GM19035 (cell line): Measurements from ENCODE around the gene IDE.
"Not testable (repeated sequence)": the region's sequence is repeated elsewhere in the genome, so short reads cannot be mapped to it uniquely, and the experiment has no call there.

Source experiments
- ATAC-seq: cut with Tn5 transposase; IDR thresholded peaks from one replicate; pipeline ENCODE4 v1.9.1; 2021; ENCODE audit not compliant: unreplicated experiment

Gene IDE

DNA sequence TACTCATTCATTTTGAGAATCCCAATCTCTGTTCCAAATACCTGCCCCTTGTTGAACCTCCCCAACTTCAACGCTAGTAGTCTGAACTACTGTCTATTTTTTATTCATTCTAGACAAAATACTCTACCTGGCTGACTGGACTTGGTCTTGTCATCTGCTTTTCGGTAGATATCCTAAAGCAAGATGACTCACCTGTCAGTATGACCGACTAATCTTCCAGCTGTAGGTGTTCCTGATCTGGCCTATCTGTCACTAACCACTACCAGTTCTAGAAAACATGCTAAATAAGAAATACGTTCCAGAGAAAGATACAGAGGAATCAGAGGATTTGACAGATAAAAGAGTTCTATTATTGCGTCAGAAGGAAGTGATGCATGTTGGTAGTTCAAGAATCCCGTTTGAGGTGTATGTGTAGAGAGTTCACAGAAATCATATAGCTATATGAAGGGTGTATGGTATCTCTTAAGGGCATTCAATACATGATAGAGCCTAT, 81.1 kb downstream of the IDE start:
- no peak for ATAC-seq

DNA sequence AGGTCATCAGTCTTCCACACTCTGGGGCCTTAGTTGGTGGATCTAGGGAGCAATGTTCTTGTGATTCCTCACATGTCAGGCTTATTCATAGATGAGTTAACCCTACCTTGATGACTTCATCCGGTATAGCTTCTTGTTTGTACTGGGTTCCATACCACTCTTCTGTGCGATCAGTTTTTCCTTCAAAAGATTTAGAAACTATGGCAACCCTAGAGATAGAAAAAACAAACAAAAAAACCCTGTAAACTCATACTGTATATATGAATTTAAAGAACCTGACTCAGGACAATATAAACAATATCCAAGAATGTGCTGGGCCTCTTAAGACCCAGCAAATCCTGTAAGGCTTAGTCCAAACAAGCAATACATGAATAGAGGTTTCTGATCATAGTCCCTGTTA, 83.5 kb downstream of the IDE start:
- no peak for ATAC-seq

DNA sequence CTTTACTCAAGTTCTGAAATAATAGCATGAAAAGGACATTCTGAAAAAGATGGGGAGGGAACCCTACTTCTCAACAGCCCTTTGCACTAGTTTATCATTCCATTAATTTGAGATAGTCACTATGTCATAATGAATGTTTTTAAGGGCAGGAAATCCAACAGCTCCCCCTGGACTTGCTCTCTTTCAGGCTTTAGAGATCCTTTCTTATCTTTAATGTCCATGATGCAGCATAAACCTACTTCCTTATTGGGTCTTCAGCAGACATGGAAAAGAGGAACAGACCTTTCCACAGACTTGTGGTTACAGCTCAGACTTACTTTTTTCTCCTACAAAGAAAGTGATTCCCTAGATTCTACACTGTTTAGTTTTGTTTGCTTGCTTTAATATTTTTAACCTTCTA, 87.3 kb downstream of the IDE start:
- ATAC-seq = no peak

DNA sequence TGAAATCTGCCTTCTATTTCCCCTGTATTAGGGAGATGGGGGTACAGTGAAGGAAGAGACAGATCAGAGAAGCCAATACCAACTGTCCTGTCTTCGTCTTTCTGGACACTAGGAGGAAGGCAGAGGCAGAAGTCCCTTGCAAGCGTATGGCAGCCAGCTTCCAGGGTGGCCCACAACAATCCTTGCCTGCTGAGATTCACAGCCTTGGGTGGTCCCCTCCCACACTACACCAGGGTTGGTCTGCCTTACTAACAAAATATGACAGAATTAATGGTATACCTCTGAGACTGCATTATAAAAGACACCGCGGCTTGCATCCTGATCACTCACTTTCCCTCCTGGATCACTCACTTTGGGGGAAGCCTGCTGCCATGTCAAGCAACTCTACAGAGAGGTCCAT, 90.4 kb downstream of the IDE start:
- ATAC-seq = no peak

DNA sequence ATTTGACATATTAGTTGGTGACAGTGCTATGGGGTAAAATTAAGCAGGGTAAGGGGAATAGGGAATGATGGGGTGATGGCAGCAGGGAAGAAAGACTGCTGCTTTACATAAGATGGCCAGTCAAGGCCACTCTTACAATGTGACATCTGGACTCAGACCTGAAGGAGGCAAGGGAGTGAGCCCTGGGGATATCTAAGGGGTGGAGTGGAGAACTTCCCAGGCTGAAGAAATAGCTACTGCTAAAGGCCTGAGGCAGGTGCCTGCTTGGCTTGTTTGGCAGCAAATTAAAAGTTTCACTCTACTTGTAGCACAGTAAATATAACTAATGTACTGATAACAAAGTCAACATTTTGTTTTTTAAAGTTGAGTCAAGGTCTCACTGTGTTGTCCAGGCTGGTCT, 93.5 kb downstream of the IDE start:
- no peak for ATAC-seq

DNA sequence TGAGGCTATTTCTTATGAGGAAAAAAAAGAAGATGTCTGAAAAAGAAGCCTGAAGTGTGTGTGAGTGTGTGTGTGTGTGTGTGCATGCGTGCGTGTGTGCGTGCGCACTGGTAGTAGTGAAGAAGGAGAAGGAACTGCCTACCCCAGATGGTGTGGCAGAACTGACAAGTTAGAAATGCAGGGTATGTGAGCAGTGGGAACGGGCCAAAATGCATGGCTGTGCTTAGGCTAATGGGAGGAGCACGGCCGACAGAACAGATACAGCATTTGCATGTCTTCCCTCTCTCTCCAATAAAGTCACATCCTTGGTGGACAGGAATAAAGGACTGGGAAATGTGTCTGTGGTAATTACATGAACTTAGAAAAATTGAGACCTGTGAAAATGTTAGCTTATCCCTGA, 94.3 kb downstream of the IDE start:
- no peak for ATAC-seq

DNA sequence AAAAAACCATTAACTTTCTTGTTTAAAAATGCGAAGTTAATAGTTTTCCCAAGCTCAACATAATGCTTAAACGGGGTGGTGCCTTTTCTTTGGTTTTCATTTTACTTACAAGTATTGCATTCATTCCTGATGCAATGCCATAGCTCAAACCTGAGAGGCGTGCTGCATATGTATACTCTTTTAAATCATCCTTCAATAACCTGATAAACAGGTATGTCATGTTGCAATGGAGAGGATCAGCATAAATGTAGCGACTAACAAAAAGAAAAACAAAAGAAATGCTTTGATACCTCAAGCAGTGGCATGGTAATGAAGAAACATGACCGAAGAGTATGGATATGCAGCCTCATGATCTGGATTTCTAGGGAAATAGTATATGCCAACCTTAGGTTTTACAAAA, 95.4 kb downstream of the IDE start:
- ATAC-seq = no peak

DNA sequence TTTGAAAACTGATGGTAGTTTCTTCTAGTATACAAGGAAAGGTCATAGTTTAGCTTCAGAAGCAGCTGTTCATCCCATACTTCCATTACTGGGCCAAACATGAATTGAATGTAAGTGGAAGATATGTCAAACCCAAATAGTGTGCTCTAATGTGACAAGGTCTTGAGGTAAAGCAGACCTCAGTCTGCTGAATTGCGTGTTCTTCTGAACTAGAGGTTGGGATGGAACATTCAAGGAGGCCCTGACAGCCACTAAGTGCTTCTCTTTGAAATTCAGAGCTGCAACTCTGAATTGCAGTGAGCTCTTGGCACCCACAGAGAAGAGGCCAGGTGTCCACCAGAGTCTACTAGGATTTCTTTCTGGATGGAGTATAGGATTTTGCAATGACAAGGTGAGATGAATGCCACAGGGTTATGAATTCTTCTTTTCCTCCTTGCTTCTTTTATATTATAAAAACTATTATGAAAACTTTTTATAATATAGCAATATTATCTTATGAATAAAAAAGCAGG, 98.5 kb downstream of the IDE start:
- no peak for ATAC-seq

DNA sequence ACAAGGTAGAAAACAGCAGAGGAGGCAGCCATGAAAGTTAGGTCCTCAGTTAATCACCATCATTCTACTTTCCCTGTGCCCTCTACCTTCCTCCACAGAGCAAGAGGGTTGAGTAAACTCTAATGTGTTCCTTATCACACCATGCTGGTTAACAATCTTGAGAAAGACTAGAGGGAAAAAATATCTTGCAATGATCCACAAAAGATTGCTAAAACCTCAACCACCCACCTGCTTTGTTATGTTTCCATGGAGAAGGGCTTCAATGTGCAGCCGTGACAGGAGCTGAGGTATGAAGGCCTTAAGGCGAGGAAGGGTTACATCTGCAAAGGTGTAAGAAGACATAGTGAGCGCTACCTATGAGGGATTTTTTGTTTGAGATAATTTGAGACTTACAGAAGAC, 103.9 kb downstream of the IDE start:
- ATAC-seq = no peak

DNA sequence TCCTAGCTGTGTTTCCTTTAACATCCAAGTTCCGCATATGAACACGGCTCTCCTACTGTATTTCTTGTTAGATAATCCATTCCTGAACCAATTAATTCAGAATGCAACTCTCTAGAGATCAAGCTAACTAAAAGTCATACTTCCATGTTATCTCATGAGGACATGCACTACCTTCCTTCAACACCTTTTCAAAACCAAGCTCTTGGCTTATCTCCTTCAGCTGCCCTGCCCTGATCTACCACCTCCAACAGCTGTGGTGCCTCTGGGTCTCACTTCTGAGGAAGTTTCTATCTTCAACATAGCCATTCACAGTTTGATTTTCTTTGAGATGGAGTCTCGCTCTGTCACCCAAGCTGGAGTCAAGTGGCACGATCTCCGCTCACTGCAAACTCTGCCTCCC, 109.5 kb downstream of the IDE start:
- ATAC-seq = no peak

DNA sequence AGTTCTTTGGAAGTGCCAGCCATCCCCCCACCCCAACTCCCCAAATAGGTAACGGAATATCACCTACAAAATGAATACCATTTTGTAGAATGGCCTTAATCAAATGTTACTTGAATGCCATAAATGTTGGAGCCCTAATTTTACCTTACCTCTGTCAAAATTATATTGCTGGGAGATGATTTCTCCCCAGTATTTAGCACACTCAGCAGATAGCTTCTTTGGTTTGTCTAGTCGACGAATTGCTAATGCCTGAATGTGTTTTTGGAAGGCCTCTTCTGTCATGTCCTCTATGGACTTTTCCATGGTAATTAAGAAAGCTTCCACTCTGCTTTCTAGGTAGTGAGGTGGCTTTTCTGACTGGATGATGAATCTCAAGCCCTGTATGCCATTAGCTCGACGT, 110.3 kb downstream of the IDE start:
- no peak for ATAC-seq

DNA sequence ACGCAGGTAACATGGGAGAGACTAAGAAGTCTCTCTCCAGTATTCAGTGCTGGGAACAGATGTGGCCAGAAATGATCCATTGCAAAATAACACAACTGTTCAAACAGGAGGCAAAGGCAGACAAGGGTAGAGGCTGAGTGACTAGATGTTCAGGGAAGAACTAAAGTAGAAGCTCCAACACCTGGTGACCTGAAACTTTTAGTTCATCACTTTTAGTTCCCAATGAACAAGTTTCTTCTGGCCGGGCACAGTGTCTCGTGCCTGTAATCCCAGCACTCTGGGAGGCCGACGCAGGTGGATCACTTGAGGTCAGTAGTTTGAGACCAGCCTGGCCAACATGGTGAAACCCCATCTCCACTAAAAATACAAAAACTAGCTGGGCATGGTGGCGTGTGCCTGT, 118.9 kb downstream of the IDE start:
- ATAC-seq = not testable (repeated sequence)

DNA sequence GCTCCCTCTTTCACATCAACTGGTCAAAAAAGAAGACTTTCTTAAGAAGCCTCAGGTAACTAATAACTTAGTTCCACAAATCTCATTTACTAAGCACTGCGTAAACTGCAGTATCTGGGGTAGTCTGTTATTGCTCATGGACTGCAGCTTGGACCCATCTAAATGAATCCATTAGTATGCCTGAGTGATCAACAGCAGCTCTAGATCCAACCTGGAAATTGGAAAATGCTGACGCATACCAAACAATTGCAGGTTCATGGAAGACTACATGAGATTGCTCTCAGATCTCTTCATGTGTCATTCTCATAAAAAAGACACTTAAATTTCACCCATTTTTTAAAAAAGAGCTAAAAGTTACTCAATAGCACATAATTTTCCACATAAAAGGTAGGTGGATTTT, 121.6 kb downstream of the IDE start:
- ATAC-seq = no peak

DNA sequence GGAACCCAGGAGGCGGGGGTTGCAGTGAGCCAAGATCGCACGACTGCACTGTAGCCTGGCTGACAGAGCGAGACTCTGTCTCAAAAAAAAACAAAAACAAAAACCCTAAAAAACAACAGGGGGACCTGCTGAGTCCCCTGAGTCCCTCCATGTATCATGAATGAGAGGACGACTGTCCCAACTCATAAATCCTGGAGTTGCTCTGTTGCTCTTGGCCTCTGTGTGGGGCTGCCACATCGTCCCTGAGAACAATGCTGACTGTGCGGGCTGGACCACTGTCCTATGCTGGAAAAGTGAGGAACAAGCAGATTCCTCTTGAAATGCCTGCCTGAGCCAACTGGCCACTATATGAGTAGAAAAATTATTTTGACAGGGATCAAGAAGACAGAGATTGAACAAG, 122.5 kb downstream of the IDE start:
- ATAC-seq = no peak

DNA sequence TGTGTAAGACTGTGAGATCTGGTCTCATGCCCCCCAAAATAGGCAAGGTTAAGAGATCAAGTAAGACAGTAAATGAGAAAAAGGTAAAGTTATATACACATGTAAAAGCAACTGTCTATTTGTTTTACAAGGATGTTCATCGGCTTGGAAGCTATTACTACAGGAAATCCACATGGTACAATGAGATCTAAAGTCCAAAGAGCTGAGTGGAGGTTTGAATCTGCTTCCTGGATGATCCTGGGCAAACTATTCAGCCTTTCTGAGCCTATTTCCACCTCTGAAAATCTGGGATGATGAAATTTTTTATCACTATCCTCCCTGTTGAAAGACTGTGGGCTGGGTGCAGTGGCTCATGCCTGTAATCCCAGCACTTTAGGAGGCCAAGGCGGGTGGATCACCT, 123.0 kb downstream of the IDE start:
- ATAC-seq = no peak

DNA sequence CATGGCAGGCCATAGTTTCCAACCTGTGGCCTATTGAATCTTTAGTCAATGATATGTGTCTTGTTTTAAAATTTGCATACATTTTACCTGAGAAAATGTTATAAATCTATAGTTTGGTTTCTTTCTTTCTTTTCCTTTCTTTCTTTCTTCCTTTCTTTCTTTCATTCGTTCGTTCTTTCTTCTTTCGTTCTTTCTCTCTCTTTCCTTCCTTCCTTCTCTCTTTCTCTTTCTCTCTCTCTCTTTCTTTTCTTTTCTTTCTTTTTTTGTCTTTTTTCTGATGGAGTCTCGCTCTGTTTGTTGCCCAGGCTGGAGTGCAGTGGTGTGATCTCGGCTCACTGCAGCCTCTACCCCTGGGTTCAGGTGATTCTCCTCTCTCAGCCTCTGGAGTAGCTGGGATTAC, 133.3 kb downstream of the IDE start:
- ATAC-seq = no peak

DNA sequence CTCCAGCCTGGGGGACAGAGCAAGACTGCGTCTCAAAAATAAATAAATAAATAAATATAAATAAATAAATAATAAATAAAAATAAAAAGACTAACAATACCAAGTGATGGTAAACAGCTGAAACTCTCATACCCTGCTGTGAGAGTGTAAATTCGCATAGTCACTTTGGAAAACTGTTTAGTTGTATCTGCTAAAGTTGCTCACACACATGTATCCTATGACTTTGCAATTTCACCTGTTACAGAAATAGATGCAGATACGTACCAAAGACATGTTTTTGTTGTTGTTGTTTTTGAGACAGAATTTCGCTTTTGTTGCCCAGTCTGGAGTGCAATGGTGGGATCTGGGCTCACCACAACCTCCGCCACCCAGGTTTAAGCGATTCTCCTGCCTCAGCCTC, 135.7 kb downstream of the IDE start:
- no peak for ATAC-seq

DNA sequence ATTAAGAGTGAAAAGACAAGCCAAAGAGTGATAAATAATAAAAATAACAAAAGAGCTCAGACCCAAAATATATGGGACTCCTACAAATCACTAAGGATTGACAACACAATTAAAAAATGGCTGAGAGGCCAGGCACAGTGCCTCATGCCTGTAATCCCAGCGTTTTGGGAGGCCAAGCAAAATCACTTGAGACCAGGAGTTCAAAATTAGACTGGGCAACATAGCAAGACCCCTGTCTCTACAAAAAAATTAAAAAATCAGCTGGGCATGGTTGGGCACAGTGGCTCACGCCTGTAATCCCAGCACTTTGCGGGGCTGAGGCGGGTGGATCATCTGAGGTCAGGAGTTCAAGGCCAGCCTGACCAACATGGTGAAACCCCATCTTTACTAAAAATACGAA, 137.3 kb downstream of the IDE start:
- ATAC-seq = no peak

DNA sequence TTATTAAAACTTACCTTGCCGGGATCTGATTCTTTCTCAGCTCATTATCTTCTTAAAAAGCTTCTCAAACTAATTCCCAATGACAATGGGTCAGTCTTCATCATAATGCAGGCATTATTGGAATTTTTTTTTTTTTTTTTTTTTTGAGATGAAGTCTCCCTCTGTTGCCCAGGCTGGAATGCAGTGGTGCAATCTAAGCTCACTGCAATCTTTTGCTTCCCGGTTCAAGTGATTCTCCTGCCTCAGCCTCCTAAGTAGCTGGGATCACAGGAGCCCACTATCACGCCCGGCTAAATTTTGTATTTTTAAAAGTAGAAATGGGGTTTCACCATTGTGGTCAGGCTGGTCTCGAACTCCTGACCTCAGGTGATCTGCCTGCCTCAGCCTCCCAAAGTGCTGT, 137.8 kb downstream of the IDE start:
- ATAC-seq = not testable (repeated sequence)

DNA sequence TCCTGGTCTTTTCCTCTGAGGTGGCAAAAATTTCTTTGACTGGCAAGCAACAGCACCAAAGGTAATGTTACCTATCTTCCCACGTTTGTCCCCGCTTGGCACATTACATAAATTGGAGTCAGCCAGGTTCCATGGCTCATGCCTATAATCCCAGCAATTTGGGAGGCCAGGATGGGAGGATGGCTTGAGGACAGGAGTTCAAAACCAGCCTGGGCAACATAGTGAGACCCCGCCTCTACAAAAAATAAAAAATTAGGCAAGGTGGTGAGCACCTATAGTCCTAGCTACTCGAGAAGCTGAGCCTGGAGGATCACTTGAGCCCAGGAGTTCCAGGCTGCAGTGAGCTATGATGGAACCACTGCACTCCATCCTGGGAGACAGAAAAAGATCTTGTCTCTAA, 139.5 kb downstream of the IDE start:
- no peak for ATAC-seq

DNA sequence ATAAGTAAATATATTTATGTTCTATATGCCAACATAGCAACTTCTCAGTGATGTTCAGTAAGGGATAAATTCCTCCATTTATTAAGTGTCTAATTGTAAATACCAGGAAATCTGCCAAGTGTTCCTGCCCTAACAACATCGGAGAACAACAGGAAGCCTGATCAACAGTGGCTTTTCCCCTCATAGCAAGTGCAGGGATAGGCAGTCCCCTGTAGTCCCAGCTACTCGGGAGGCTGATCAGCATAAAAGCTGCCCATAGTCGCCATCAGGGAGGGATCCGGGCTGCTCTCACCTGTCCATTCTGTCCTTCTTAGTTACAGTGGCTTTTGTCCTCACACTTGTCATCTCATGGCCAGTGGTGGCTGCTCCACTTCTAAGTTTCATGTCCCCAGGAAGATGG, 141.3 kb downstream of the IDE start:
- no peak for ATAC-seq

DNA sequence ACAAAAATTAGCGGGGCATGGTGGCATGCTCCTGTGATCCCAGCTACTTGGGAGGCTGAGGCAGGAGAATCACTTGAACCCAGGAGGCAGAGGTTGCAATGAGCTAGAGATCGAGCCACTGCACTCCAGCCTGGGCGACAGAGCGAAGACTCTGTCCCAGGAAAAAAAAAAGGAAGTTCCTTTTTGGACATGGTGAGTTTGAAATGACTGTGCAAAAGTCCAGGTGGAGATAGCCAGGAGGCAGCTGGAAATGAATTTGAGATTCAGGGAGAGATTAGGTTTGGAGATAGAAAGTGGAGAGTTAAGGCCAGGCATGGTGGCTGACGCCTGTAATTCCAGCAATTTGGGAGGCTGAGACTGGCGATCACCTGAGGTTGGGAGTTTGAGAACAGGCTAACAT, 143.8 kb downstream of the IDE start:
- no peak for ATAC-seq

DNA sequence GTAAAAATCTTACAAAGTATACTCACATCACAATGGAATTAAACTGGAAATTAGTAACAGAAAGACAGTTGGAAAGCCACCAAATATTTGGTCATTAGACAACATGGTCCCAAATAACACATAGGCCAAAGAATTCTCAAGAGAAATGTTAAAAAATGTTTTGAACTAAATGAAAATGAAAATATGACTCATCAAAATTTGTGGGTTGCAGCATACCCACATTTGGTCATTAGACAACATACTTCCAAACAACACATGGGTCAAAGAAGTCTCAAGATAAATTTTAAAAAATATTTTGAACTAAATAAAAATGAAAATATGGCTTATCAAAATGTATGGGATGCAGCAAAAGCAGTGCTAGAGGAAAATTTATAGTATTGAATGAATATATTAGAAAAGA, 152.3 kb downstream of the IDE start:
- ATAC-seq = no peak
